SU-DHL-6 (cell line): ENCODE measurements around the gene GUCY1A2.

Experiments
- EZH2phosphoT487 ChIP-seq: fragments of 200-600 bp; sonication (generic), shearing (Covaris generic); conservative IDR thresholded peaks from 2 replicates; pipeline ENCODE4 v1.6.1; 2018; ENCODE audit warnings: mild to moderate bottlenecking, antibody characterized with exemption, low read length, moderate library complexity, mixed read lengths
- TF ChIP-seq, protein P1 (sequence below): fragments of 200-600 bp; sonication (generic); IDR thresholded peaks from one replicate; pipeline ENCODE4 v1.5.1; 2017; ENCODE audit warnings: antibody characterized with exemption, mild to moderate bottlenecking, low read length, moderate library complexity; ENCODE audit not compliant: insufficient read depth, poor library complexity, severe bottlenecking

DNA sequence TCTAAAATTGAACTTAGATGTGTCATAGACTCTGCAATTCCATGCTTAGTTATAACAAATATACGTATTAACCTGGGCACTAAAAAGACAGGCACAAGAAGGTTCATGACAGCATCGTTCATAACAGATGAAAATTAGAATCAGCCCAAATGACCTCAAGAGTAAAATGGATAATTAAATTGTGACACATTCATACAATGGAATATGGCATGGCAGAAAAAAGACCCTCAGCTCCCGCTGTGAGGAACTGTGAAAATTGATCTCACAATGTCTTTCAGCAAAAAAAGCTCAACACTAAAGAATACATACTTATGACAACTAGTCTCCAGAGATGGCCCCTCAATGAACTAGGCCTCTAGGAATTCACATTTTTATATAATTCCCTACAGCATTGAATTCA lies 386.0 kb downstream of the GUCY1A2 start:
- TF ChIP-seq, protein P1, sequence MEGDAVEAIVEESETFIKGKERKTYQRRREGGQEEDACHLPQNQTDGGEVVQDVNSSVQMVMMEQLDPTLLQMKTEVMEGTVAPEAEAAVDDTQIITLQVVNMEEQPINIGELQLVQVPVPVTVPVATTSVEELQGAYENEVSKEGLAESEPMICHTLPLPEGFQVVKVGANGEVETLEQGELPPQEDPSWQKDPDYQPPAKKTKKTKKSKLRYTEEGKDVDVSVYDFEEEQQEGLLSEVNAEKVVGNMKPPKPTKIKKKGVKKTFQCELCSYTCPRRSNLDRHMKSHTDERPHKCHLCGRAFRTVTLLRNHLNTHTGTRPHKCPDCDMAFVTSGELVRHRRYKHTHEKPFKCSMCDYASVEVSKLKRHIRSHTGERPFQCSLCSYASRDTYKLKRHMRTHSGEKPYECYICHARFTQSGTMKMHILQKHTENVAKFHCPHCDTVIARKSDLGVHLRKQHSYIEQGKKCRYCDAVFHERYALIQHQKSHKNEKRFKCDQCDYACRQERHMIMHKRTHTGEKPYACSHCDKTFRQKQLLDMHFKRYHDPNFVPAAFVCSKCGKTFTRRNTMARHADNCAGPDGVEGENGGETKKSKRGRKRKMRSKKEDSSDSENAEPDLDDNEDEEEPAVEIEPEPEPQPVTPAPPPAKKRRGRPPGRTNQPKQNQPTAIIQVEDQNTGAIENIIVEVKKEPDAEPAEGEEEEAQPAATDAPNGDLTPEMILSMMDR, result no peak
- no peak for TF ChIP-seq EZH2phosphoT487
